HG02610 (cell line): Measurements from ENCODE around the gene PLA2G6.
"Not testable (repeated sequence)": the region's sequence is repeated elsewhere in the genome, so short reads cannot be mapped to it uniquely, and the experiment has no call there.

ENCODE experiments used
- ATAC-seq: cut with Tn5 transposase; IDR thresholded peaks from one replicate; pipeline ENCODE4 v1.9.1; 2021; ENCODE audit warnings: mild to moderate bottlenecking, moderate library complexity; ENCODE audit not compliant: unreplicated experiment

Gene PLA2G6

GRCh38 chr22:38169116-38169515 is 12.5 kb downstream of the PLA2G6 start:
- ATAC-seq: no peak

GRCh38 chr22:38167988-38168407 is 13.6 kb downstream of the PLA2G6 start:
- no peak for ATAC-seq

- ATAC-seq: no peak
These were observed 15.6 kb downstream of the PLA2G6 start for GRCh38 chr22:38165922-38166593.

- no peak for ATAC-seq
These were observed 17.1 kb downstream of the PLA2G6 start for GRCh38 chr22:38164551-38164918.

GRCh38 chr22:38163844-38164550 is 17.6 kb downstream of the PLA2G6 start:
- ATAC-seq: no peak

GRCh38 chr22:38162881-38163843 is 18.5 kb downstream of the PLA2G6 start:
- no peak for ATAC-seq

- ATAC-seq: no peak
These were observed 25.9 kb downstream of the PLA2G6 start for GRCh38 chr22:38155703-38156102.

GRCh38 chr22:38154563-38154915 is 27.1 kb downstream of the PLA2G6 start:
- ATAC-seq: not testable (repeated sequence)

- no peak for ATAC-seq
These were observed 27.6 kb downstream of the PLA2G6 start for GRCh38 chr22:38153821-38154562.

- ATAC-seq: no peak
These were observed 30.5 kb downstream of the PLA2G6 start for GRCh38 chr22:38151126-38151500.

- ATAC-seq: no peak
These were observed 33.4 kb downstream of the PLA2G6 start for GRCh38 chr22:38148245-38148644.

- ATAC-seq: not testable (repeated sequence)
These were observed 35.5 kb downstream of the PLA2G6 start for GRCh38 chr22:38146166-38146565.

- no peak for ATAC-seq
These were observed 37.6 kb downstream of the PLA2G6 start for GRCh38 chr22:38144025-38144405.

- no peak for ATAC-seq
These were observed 39.0 kb downstream of the PLA2G6 start for GRCh38 chr22:38142606-38143005.

- no peak for ATAC-seq
These were observed 40.2 kb downstream of the PLA2G6 start for GRCh38 chr22:38141217-38141973.

- no peak for ATAC-seq
These were observed 41.7 kb downstream of the PLA2G6 start for GRCh38 chr22:38139901-38140300.

- ATAC-seq: no peak
These were observed 42.7 kb downstream of the PLA2G6 start for GRCh38 chr22:38138961-38139360.

- no peak for ATAC-seq
These were observed 43.5 kb downstream of the PLA2G6 start for GRCh38 chr22:38137876-38138687.

- no peak for ATAC-seq
These were observed 45.0 kb downstream of the PLA2G6 start for GRCh38 chr22:38136607-38137006.
